Upper lobe of left lung (tissue), 6 donors: ENCODE measurements around the gene FOXO1. TPM values are rescaled to one million over a fixed set of nuclear protein-coding genes. Genes with fewer than 3 reads are reported as not detected.

ENCODE experiments used
- ATAC-seq, 2 donors: fragments of 200-7000 bp; cut with Tn5 transposase; one replicate each; pipeline ENCODE4 v1.9.1; 2022; ENCODE audit warnings: mild to moderate bottlenecking in 2 of 2, moderate library complexity in 2 of 2; ENCODE audit not compliant: low FRiP score in 2 of 2
- DNase-seq, 2 donors: peaks; one replicate each; pipeline ENCODE4 v3.0.0-alpha.2; 2019 to 2020
- H3K27ac ChIP-seq, 4 donors: fragments of 200-600 bp; sonication (generic); one replicate each; pipeline ENCODE4 v1.5.1; 2016 to 2019
- H3K27me3 ChIP-seq, 4 donors: fragments of 200-600 bp; sonication (generic); one replicate each; pipeline ENCODE4 v1.5.1; 2017 to 2019
- H3K36me3 ChIP-seq, 4 donors: fragments of 200-600 bp; sonication (generic); one replicate each; pipeline ENCODE4 v1.5.1; 2016 to 2019
- H3K4me1 ChIP-seq, 4 donors: fragments of 200-600 bp; sonication (generic); one replicate each; pipeline ENCODE4 v1.5.1; 2018 to 2019
- H3K4me3 ChIP-seq, 4 donors: fragments of 200-600 bp; sonication (generic); one replicate each; pipeline ENCODE4 v1.5.1; 2017 to 2019; ENCODE audit warnings: mild to moderate bottlenecking in 2 of 4, moderate library complexity in 1 of 4
- H3K9me3 ChIP-seq, 4 donors: fragments of 200-600 bp; sonication (generic); one replicate each; pipeline ENCODE4 v1.5.1; 2018 to 2019
- CTCF ChIP-seq, 6 experiments: fragments of 450-650 bp in 4 of 6; fragments of 200-600 bp in 2 of 6; sonication (generic) in 2 of 6; IDR thresholded peaks; one replicate each; pipeline ENCODE4 v1.5.1; 2016 to 2019; ENCODE audit warnings: antibody characterized with exemption in 6 of 6
- EP300 ChIP-seq, 4 donors: sonication (generic); formaldehyde crosslinking; IDR thresholded peaks; one replicate each; pipeline ENCODE4 v1.5.1; 2017; ENCODE audit warnings: antibody characterized with exemption in 4 of 4, control low read depth in 2 of 4
- POLR2A ChIP-seq, 4 donors: fragments of 450-650 bp; IDR thresholded peaks; one replicate each; pipeline ENCODE4 v1.5.1; 2016 to 2017; ENCODE audit warnings: antibody characterized with exemption in 4 of 4, mild to moderate bottlenecking in 2 of 4
- POLR2AphosphoS5 ChIP-seq, 2 donors: sonication (generic); formaldehyde crosslinking; IDR thresholded peaks; one replicate each; pipeline ENCODE4 v1.5.1; 2017; ENCODE audit warnings: antibody characterized with exemption in 2 of 2
- WGBS, 2 donors: methylation state at CpG; one replicate each; pipeline ENCODE4 v1.1.5; 2017 to 2018; 5-methylcytosine and 5-hydroxymethylcytosine counted together
- total RNA-seq, 6 donors: library from RNA; depleted of rRNA in 4 of 6; stranded (reverse); fragments of >200 nt in 4 of 6; gene quantifications; one replicate each; pipeline versions ENCODE4 v1.1.0 to v1.2.1, GENCODE V29; 2016 to 2021
- donor health status: DM: no; HTN: no; CAD: no; lungs with moderate emphysema.
- donor health status: DM: no; HTN: yes; CAD: no; lungs with severe emphysema.

FOXO1 gene
- total RNA-seq, 6 donors from 2014 or later = 23.0 to 36.8 (median 31.2) TPM

- ATAC-seq (no peak), DNase-seq (no peak)
- H3K27me3 ChIP-seq = no peaks in the 10 kb centered on the region
- no peak overlapping the region for H3K27ac ChIP-seq
- no peaks in the 10 kb centered on the region for H3K36me3 ChIP-seq
- WGBS, 2 donors = 65 to 75% methylated on average over 3 of the region's 3 CpGs
- H3K4me3 ChIP-seq = no peak overlapping the region
- H3K4me1 ChIP-seq = peaks cover 10 to 37% (median 21%) of the 10 kb centered on the region in 4 donors
- no peaks in the 10 kb centered on the region for H3K9me3 ChIP-seq
- no peak for TF ChIP-seq EP300 (IDR thresholded peaks at IDR 0.05)
- no peak for TF ChIP-seq CTCF (IDR thresholded peaks at IDR 0.05)
- TF ChIP-seq POLR2AphosphoS5 (IDR thresholded peaks at IDR 0.05) = no peak
- no peak for TF ChIP-seq POLR2A (IDR thresholded peaks at IDR 0.05)
These were observed 55.4 kb downstream of the FOXO1 start for GRCh38 chr13:40611004-40611403.

GRCh38 chr13:40609972-40610726 lies 56.3 kb downstream of the FOXO1 start:
- Histone ChIP-seq H3K27me3 (no peaks in the 10 kb centered on the region), H3K9me3 (no peaks in the 10 kb centered on the region), H3K27ac (no peak overlapping the region), H3K4me3 (no peak overlapping the region), H3K4me1 (peaks cover 10 to 30% (median 21%) of the 10 kb centered on the region in 4 donors), H3K36me3 (no peaks in the 10 kb centered on the region)
- ATAC-seq (no peak), DNase-seq (no peak)
- WGBS, 2 donors = 83 to 88% methylated on average over 9 of the region's 9 CpGs
- TF ChIP-seq CTCF (IDR thresholded peaks at IDR 0.05) (no peak), EP300 (IDR thresholded peaks at IDR 0.05) (no peak), POLR2A (IDR thresholded peaks at IDR 0.05) (no peak), POLR2AphosphoS5 (IDR thresholded peaks at IDR 0.05) (no peak)

- peaks cover 2 to 17% (median 9%) of the 10 kb centered on the region in 4 donors for H3K4me1 ChIP-seq
- no peak overlapping the region for H3K4me3 ChIP-seq
- 100% methylated on average over 1 of the region's 1 CpG for WGBS, 2 donors
- H3K9me3 ChIP-seq = no peaks in the 10 kb centered on the region
- no peaks in the 10 kb centered on the region for H3K36me3 ChIP-seq
- no peak for ATAC-seq
- TF ChIP-seq POLR2AphosphoS5 (IDR thresholded peaks at IDR 0.05) (no peak), POLR2A (IDR thresholded peaks at IDR 0.05) (no peak), EP300 (IDR thresholded peaks at IDR 0.05) (no peak), CTCF (IDR thresholded peaks at IDR 0.05) (no peak)
- no peak for DNase-seq
- H3K27me3 ChIP-seq = no peaks in the 10 kb centered on the region
- H3K27ac ChIP-seq = no peak overlapping the region
These were observed 58.1 kb downstream of the FOXO1 start for GRCh38 chr13:40608308-40608707.

DNA sequence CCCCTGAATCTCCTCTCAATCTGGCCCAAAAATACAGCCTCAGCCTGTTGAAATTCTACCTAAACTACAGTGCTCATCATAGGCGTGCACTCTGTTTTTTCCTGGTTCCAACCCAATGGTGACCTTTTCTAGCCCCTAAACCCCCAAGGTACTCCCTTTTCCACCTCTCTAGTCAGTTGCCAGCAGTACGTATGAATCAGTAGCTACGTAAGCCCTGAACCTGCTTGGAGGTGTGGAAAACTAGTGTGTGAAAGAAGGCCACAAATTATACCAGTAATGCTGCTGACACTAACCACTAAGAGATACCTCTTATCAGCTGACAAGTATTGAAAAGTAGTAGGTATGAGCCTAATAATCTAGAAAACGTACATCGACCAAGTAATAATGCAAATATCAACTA lies 60.9 kb downstream of the FOXO1 start:
- ATAC-seq (no peak), DNase-seq (no peak)
- Histone ChIP-seq H3K9me3 (no peaks in the 10 kb centered on the region), H3K4me3 (no peak overlapping the region), H3K36me3 (no peaks in the 10 kb centered on the region), H3K27me3 (no peaks in the 10 kb centered on the region), H3K27ac (no peak overlapping the region), H3K4me1 (peaks cover 0 to 7% (median 2%) of the 10 kb centered on the region in 4 donors)
- TF ChIP-seq POLR2AphosphoS5 (IDR thresholded peaks at IDR 0.05) (no peak), EP300 (IDR thresholded peaks at IDR 0.05) (no peak), POLR2A (IDR thresholded peaks at IDR 0.05) (no peak), CTCF (IDR thresholded peaks at IDR 0.05) (no peak)
- 94 to 96% methylated on average over 5 of the region's 5 CpGs for WGBS, 2 donors

GRCh38 chr13:40604135-40604534 lies 62.3 kb downstream of the FOXO1 start:
- DNase-seq (no peak), ATAC-seq (no peak)
- Histone ChIP-seq H3K4me3 (no peak overlapping the region), H3K27me3 (no peaks in the 10 kb centered on the region), H3K27ac (no peak overlapping the region), H3K4me1 (peaks cover 0 to 11% (median 4%) of the 10 kb centered on the region in 4 donors), H3K9me3 (no peaks in the 10 kb centered on the region), H3K36me3 (no peaks in the 10 kb centered on the region)
- no peak for TF ChIP-seq POLR2A (IDR thresholded peaks at IDR 0.05)
- TF ChIP-seq CTCF (IDR thresholded peaks at IDR 0.05) = no peak
- TF ChIP-seq POLR2AphosphoS5 (IDR thresholded peaks at IDR 0.05) = no peak
- no peak for TF ChIP-seq EP300 (IDR thresholded peaks at IDR 0.05)
